Occipital lobe (tissue), 2 donors: Measurements from ENCODE around the gene ODC1. TPM values are rescaled to one million over a fixed set of nuclear protein-coding genes. Genes with fewer than 3 reads are reported as not detected.

Experiments
- DNase-seq: peaks from one replicate; lab custom pipeline; 2025; lab: John Stamatoyannopoulos, UW
- total RNA-seq: library from RNA; depleted of rRNA; stranded (reverse); fragments of >200 nt; gene quantifications from one replicate; pipeline ENCODE4 v1.2.3, GENCODE V29; 2014

The ODC1 gene
- total RNA-seq, 1 donor from 2014 or later = 167 TPM

- DNase-seq = no peak
Observed at GRCh38 chr2:10417551-10418335, 30.4 kb downstream of the ODC1 start.

DNA sequence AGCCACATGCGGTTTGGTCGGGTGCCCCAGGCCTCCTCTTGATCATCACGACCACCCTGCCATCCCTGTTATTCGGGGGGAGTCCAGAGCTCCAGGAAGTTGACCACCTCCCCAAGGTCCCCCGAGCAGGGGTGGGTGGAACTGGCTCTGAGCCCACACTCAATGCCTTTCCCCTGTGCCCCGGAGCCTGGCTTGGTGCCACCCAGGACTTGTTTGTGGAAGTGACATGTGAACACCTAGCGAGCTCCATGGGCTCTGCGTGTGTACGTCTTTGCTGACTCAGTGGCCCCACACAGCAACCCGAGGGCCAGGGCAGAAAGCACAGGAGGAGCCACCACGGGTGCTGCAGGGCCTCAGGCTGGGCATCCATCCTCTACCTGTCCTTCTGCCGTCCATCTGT is 32.5 kb downstream of the ODC1 start:
- DNase-seq = no peak

- no peak for DNase-seq
Observed at GRCh38 chr2:10415048-10415447, 33.1 kb downstream of the ODC1 start.

- DNase-seq = no peak
Observed at GRCh38 chr2:10414591-10414990, 33.5 kb downstream of the ODC1 start.

- no peak for DNase-seq
Observed at GRCh38 chr2:10413991-10414451, 34.1 kb downstream of the ODC1 start.

- no peak for DNase-seq
Observed at GRCh38 chr2:10413503-10413902, 34.6 kb downstream of the ODC1 start.

DNA sequence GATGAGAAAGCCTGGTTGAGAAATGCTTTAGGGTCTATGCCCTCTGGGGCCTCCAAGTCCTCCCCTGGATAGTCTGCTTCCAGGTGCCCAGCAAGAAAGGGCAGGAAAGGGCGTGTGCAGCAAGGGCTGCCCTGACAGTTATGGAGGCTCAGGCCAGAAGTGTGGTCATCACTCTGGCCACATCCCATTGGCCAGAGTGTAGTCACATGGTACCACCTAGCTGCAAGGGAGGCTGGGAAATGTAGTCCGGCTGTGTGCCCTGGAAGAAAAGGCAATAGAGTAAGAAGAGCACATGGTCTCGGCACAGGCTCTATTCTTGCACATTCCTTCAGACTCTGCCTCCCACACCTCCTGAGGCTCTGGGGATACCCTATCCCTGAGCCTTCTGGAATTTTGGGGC is 35.7 kb downstream of the ODC1 start:
- DNase-seq = no peak

DNA sequence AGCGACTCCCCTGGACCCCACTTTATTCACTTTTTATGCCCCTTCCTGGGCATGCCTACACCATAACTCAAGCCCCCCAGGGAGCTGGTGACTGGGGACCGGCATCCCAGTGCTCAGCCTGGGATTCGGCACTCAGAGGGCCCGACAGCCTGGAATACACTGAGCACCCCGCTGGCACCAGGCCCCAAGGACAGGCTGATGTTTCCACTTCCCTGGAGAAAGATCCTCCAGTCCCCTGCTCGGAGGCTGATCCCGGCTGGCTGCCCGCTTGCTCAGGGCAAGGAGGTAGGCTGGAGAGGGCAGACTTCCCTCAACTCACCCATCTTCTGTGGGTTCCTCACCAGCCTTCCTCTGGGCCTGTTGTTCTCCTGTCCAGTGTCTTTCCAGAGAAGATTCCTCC is 36.6 kb downstream of the ODC1 start:
- no peak for DNase-seq

DNA sequence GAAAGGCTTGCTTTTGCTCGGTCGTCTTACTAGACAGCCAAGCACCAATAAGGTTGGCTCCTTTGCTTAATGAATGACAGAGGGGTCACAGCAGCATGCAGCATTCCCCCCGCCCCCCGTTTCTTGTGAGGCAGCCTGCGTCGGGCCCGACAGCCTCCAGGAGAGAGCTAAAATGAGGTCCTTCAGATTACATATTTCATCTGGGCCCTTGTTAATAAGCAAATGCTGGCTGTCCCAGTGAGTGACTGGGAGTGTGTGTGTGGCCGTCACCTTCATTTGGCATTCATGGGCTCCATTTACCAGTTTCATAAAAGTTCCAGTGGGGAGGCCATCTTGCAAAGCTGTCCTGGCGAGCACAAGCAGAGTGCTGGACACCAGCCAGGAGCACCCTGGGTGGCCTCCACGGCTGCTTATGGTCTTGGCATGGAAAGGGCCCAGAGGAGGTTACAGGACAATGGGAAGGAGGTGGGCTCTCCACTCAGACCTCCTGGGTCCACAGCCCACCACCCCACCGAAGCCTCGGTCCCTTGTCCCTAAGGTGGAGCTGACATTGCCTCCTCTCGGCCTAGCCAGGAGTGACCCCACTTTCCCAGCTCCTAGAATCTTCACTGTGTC is 37.2 kb downstream of the ODC1 start:
- DNase-seq = no peak

DNA sequence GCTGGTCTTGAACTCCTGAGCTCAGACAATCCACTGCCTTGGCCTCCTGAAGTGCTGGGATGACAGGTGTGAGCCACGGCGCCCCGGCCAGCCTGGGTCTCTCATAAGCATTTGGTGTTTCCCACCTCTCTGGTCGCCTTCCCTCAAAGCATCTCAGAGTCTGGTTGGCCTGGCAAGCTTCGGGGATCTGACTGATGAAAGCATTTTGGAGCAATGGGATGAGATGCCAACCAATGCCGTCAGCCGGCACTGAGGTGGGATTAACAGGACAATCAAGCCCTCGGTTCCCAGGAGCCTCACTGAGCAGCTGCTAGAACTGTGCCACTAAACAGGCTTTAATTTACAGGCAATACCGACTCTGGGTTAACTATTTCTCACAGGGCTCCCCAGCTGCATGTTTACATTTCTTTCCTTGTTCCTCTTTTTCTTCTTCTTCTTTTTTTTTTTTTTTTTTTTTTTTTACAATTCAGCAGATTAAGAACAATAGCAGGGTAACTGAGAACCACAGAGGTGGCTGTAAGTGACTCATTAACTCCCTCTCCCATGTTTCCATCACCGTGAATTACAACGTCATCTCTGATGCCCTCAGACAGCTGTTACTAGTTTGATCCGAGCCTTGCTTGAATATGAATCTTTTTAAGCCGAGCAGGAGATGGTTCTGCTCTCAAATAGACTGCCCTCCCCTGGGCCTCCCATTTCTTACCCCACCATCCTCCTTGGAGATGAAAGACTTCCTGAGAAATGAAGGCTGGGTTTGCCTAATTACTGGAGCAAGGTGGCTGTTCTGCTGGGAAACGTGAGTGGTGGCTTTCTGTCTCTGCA is 37.9 kb downstream of the ODC1 start:
- no peak for DNase-seq

GRCh38 chr2:10408649-10409579 is 39.2 kb downstream of the ODC1 start:
- DNase-seq = peak; percentile 47

GRCh38 chr2:10407841-10408648 is 40.1 kb downstream of the ODC1 start:
- DNase-seq = no peak

DNA sequence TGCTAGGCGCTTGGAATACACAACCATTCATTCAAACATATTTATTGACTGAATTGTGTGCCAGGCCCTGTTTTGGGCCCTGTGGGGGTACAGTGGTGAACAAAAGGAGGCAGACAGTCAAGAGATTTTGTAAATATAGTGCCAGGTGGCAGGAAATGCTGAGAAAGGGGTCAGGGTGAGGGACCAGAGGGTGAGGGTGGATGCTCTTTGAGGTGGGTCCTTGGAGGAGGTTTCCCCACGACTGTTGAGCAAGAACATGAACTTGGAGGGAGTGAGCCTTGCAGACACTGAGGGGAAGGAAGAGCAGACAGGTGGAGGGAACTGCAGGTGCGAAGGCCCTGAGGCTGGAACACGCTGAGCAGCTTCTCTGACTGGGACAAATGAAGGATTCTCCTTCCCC is 40.7 kb downstream of the ODC1 start:
- DNase-seq = no peak

DNA sequence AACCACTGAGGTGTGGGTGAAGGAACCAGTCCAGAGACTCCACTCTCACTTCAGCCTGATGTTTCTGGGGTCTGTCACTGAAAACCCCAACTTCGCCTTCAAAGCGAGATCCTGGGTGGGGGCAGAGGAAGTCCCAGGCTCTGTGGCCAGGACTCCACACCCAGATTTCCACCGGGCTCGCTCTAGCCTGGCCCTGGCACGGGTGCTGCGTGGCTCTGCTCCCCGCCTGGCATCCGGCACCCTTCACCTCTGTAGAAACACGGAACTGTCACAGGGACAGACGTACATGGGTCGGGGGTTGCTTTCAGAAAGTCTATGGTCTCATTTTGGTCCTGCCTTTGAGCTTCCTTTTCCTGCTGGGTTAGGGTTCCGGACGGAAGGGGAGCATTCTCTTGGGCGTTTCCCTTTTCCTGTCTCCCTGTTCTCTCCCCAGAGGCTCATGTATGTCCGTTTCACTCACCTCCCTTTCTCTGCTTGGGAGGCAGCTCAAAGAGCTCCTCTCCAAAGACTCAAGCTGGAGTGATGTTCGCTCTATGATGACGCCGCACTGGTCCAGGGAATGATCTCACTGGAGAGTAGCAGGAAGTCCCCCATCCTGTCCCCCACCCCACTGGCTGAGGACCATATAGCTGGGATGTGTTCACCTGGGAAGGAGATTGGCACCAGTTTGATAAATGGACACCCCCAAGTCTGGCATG is 41.5 kb downstream of the ODC1 start:
- DNase-seq = no peak

DNA sequence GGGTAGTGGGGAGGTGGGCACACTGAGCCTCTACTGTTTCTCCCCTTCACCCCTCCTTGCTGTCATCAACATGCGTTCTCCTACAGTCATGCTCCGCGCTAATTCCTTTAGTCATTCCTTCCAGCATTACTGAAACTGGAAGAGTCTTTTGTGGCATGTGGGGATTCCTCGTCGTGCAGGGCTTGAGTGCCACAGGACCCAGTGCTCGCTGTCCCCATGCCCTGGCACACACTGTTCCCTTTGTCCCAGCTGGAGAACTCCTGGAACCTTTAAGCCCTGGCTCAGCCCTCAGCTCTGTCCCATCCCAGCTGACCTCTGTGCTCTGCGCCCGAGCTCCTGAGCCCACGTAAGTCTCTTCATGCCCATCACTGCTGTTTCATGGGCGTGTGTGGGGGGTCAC is 42.1 kb downstream of the ODC1 start:
- DNase-seq = no peak

GRCh38 chr2:10405448-10405847 is 42.7 kb downstream of the ODC1 start:
- DNase-seq = peak; percentile 65

DNA sequence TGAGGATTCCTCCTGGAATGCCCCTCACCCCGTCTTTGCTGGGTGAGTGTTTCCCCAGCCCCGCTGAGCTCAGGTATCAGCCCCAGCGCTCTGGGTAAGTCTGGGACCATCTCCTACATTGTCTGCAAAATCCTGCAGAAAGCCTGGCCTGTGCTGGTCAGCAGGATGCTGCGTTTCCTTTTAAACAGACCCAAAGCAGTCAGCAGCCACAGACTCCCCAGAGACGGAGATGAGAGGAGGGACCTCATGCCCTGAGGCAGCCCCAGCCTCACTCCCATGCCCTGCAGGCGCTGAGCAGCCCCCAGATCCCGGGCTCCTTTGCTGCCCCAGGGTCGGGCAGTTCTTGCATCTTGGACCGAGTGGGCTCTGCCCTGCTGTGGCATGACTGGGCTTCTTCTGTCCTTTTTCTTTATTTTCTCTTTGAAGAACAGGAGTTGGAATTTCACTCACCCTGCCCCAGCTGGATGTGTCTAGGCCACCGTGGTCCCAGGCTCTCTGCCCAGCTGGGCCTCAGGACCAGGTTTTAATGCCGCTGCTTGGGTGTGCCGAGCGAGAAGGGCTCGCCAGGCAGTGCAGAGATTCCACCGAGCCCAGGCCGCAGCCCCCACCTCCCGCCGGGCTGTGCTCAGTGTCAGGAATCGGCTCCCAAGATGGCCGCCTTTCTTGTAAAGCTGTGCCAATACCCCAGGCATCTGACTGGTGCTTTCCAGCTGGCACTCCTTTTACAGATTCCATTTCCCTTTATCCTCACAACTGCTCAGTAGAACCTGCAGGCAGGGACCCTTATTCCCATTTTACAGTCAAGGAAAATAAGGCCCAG is 43.6 kb downstream of the ODC1 start:
- no peak for DNase-seq

GRCh38 chr2:10402653-10403215 is 45.4 kb downstream of the ODC1 start:
- DNase-seq = no peak
